ENCODE results near the gene RET.

RET gene

DNA sequence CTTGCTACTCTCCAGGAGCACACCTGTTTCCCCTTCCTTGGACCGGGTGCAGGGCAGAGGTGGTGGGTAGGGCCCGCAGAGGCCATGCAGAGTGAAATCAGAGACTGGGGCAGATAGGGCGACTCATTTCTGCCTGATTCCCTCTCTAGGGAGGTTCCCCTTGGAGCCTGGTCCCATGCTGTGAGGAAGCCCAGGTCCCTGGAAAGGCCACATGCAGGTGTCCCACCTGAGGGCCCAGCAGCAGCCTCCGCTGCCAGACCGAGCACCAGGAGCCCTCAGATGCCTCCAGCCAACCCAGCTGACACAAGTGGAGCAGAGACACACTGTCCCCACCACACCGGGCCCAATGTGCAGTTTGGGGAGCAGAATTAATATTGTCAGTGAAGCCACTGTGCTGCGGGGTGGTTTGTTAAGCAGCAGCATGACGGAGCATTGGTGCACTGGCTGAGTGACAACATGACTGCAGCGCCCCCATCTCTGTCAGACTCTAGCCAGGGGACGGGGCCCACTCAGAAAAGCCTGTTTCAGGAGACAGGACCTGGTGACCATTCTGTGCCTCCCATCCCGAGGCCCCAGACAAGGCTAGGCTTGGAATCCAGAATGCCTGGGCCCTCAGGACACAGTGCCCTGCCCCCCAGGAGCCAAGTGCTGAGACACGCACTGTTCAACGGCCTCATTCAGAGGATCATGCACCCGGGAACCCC is 30.4 kb upstream of the RET start:
- no peak for TF ChIP-seq MYC (IDR thresholded peaks at IDR 0.05; ENCODE audit: low read depth, low read length)
- TF ChIP-seq, protein P1, sequence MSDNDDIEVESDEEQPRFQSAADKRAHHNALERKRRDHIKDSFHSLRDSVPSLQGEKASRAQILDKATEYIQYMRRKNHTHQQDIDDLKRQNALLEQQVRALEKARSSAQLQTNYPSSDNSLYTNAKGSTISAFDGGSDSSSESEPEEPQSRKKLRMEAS (IDR thresholded peaks at IDR 0.05; ENCODE audit: low read depth, low read length): no peak
- TF ChIP-seq POLR2A (IDR thresholded peaks at IDR 0.05; ENCODE audit: extremely low read depth, insufficient read length): no peak
- TF ChIP-seq, protein P2, sequence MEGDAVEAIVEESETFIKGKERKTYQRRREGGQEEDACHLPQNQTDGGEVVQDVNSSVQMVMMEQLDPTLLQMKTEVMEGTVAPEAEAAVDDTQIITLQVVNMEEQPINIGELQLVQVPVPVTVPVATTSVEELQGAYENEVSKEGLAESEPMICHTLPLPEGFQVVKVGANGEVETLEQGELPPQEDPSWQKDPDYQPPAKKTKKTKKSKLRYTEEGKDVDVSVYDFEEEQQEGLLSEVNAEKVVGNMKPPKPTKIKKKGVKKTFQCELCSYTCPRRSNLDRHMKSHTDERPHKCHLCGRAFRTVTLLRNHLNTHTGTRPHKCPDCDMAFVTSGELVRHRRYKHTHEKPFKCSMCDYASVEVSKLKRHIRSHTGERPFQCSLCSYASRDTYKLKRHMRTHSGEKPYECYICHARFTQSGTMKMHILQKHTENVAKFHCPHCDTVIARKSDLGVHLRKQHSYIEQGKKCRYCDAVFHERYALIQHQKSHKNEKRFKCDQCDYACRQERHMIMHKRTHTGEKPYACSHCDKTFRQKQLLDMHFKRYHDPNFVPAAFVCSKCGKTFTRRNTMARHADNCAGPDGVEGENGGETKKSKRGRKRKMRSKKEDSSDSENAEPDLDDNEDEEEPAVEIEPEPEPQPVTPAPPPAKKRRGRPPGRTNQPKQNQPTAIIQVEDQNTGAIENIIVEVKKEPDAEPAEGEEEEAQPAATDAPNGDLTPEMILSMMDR (IDR thresholded peaks at IDR 0.05; ENCODE audit: low read depth, low read length): no peak
- H3K4me3 ChIP-seq (ENCODE audit: low read depth, low read length): no peak overlapping the region
- no peak for DNase-seq (ENCODE audit: low read depth)

DNA sequence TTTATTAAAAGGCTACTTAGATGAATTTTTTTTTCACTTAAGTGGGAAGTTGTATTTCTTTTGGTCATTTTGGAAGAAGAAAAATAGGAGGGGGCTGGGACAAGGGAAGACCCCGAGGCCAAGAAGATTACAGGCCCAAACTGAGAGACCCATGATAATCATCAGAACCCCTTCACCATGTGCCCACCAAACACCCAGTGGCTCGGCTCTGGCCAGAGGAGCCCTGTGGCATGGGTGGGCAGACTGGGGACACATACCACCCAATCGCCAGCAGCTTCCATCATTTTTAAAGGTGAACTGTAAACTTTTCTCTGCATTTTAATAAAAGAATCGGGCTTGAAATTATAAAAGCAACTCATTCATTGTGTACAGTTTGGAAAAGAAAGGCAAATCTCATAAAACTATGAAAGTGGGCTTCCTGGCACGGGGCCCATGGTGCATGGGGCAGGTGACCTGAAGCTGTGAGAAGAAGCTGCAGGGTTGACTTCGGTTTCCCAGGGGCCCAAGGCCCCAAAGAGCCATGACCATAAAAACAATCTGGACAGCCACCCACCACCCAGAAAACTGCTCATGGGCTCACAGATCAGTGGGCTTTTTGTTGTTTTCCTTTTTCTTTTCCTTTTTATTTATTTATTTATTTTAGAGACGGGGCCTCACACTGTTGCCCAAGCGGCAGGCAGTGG is 29.4 kb upstream of the RET start:
- TF ChIP-seq, protein P2 (IDR thresholded peaks at IDR 0.05; ENCODE audit: low read depth, low read length): no peak
- TF ChIP-seq, protein P1 (IDR thresholded peaks at IDR 0.05; ENCODE audit: low read depth, low read length): no peak
- TF ChIP-seq MYC (IDR thresholded peaks at IDR 0.05; ENCODE audit: low read depth, low read length) (no peak), POLR2A (IDR thresholded peaks at IDR 0.05; ENCODE audit: extremely low read depth, insufficient read length) (no peak)
- DNase-seq (ENCODE audit: low read depth): no peak
- H3K4me3 ChIP-seq (ENCODE audit: low read depth, low read length): no peak overlapping the region

- no peak for DNase-seq (ENCODE audit: low read depth)
- no peak overlapping the region for H3K4me3 ChIP-seq (ENCODE audit: low read depth, low read length)
- TF ChIP-seq, protein P2 (IDR thresholded peaks at IDR 0.05; ENCODE audit: low read depth, low read length): no peak
- TF ChIP-seq MYC (IDR thresholded peaks at IDR 0.05; ENCODE audit: low read depth, low read length): no peak
- TF ChIP-seq POLR2A (IDR thresholded peaks at IDR 0.05; ENCODE audit: extremely low read depth, insufficient read length): no peak
- TF ChIP-seq, protein P1 (IDR thresholded peaks at IDR 0.05; ENCODE audit: low read depth, low read length): no peak
Measured at GRCh38 chr10:43048301-43049051, 28.4 kb upstream of the RET start.

GRCh38 chr10:43049081-43049551 is 27.8 kb upstream of the RET start:
- H3K4me3 ChIP-seq (ENCODE audit: low read depth, low read length): no peak overlapping the region
- no peak for DNase-seq (ENCODE audit: low read depth)
- TF ChIP-seq, protein P1 (IDR thresholded peaks at IDR 0.05; ENCODE audit: low read depth, low read length): no peak
- TF ChIP-seq POLR2A (IDR thresholded peaks at IDR 0.05; ENCODE audit: extremely low read depth, insufficient read length) (no peak), MYC (IDR thresholded peaks at IDR 0.05; ENCODE audit: low read depth, low read length) (no peak)
- TF ChIP-seq, protein P2 (IDR thresholded peaks at IDR 0.05; ENCODE audit: low read depth, low read length): no peak

DNA sequence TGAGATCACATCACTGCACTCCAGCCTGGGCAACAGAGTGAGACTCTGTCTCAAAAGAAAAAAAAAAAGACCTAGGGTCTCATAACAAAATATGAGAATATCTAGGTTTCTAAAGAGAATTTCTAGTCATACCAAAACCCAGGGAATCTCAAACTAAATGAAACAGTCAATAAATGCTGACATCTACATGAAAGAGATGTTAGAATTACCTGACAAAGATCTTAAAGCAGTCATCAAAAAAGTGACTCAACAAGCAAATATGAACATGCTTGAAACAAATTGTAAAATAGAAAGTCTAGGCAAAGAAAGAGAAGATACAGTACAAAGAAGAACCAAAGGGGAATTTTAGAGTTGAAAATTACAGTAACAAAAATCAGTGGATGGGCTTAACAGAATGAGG is 26.9 kb upstream of the RET start:
- H3K4me3 ChIP-seq (ENCODE audit: low read depth, low read length): no peak overlapping the region
- TF ChIP-seq POLR2A (IDR thresholded peaks at IDR 0.05; ENCODE audit: extremely low read depth, insufficient read length) (no peak), MYC (IDR thresholded peaks at IDR 0.05; ENCODE audit: low read depth, low read length) (no peak)
- TF ChIP-seq, protein P2 (IDR thresholded peaks at IDR 0.05; ENCODE audit: low read depth, low read length): no peak
- TF ChIP-seq, protein P1 (IDR thresholded peaks at IDR 0.05; ENCODE audit: low read depth, low read length): no peak
- DNase-seq (ENCODE audit: low read depth): no peak

Data from NB4 (cell line).